PFSK-1 (cell line): ENCODE results near the gene PPP4R3B.

Experiments used
- POLR2AphosphoS5 ChIP-seq: IDR thresholded peaks from 2 replicates; pipeline ENCODE4 v1.6.1; 2012; ENCODE audit warnings: low read depth, mild to moderate bottlenecking, control low read depth, low read length, moderate library complexity
- SIN3A ChIP-seq: IDR thresholded peaks from 2 replicates; pipeline ENCODE4 v1.6.1; 2012; ENCODE audit warnings: mild to moderate bottlenecking, low read length, moderate library complexity, borderline replicate concordance; ENCODE audit not compliant: insufficient read depth
- TAF1 ChIP-seq: IDR thresholded peaks from 2 replicates; pipeline ENCODE4 v1.6.1; 2012; ENCODE audit warnings: low read length, control low read depth, borderline replicate concordance; ENCODE audit not compliant: insufficient read depth
- TF ChIP-seq, protein P1 (sequence below), 2 experiments: IDR thresholded peaks; 2 replicates each; pipeline versions ENCODE4 v1.6.1 to v1.8.0; 2011 to 2012; ENCODE audit warnings: low read depth in 2 of 2, low read length in 2 of 2, control low read depth in 1 of 2, inconsistent platforms in 1 of 2, mild to moderate bottlenecking in 1 of 2, moderate library complexity in 1 of 2; ENCODE audit not compliant: insufficient read depth in 1 of 2

DNA sequence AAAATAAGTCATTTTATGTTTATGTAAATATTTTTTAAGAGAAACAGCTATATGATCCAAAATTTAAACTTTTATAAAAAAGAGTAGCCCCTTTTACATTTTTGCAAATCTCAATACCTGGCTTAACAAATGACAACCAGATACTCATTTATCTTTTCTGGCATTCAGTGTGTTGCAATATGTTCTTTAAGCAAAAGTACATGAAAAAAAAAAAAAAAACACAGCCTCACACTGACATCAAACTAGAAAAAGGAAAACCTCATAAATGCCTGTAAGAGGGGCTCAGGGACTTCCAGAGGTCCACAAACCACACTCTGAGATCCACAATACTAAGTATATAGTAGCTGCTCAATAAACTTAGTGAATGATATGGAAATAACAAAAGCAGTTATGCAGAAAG, 21.9 kb downstream of the PPP4R3B start:
- TF ChIP-seq POLR2AphosphoS5 (no peak), SIN3A (no peak), TAF1 (no peak)
- TF ChIP-seq, protein P1, sequence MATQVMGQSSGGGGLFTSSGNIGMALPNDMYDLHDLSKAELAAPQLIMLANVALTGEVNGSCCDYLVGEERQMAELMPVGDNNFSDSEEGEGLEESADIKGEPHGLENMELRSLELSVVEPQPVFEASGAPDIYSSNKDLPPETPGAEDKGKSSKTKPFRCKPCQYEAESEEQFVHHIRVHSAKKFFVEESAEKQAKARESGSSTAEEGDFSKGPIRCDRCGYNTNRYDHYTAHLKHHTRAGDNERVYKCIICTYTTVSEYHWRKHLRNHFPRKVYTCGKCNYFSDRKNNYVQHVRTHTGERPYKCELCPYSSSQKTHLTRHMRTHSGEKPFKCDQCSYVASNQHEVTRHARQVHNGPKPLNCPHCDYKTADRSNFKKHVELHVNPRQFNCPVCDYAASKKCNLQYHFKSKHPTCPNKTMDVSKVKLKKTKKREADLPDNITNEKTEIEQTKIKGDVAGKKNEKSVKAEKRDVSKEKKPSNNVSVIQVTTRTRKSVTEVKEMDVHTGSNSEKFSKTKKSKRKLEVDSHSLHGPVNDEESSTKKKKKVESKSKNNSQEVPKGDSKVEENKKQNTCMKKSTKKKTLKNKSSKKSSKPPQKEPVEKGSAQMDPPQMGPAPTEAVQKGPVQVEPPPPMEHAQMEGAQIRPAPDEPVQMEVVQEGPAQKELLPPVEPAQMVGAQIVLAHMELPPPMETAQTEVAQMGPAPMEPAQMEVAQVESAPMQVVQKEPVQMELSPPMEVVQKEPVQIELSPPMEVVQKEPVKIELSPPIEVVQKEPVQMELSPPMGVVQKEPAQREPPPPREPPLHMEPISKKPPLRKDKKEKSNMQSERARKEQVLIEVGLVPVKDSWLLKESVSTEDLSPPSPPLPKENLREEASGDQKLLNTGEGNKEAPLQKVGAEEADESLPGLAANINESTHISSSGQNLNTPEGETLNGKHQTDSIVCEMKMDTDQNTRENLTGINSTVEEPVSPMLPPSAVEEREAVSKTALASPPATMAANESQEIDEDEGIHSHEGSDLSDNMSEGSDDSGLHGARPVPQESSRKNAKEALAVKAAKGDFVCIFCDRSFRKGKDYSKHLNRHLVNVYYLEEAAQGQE (IDR thresholded peaks at IDR 0.05; ENCODE audit: insufficient read depth in 1 of 2, low read depth in 2 of 2, low read length in 2 of 2): no peak
